ENCODE data around the gene FAM184B. TPM values are rescaled to one million over a fixed set of nuclear protein-coding genes. Genes with fewer than 3 reads are reported as not detected.

FAM184B gene
- total and polyA plus RNA-seq, 2 experiments from 2014 or later = 0.11 to 0.49 TPM

DNA sequence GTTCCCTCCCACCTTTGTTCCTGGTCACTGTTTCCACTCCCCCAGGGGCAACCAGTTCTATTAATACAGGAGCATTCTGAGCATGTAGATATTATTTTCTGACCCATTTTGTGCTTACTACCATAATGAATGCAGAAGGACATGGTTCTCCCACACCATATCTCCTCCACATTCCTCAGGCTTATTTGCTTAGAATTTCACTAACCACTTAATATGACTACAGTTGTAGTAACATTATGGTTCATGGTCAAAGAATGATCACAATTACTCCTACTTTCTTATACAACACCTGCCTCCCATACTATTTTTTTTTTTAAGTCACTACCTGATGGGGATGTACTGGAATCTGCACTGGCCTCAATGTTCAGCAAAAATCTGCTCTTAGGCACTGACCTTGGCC lies 7.5 kb upstream of the FAM184B start:
- Histone ChIP-seq H3K27ac (ENCODE audit: low read depth) (no peak overlapping the region), H3K4me3 (no peak overlapping the region), H2AFZ (no peak overlapping the region), H3F3A (replicated peaks; ENCODE audit: low read depth) (no peaks in the 10 kb centered on the region), H3K79me2 (replicated peaks; ENCODE audit: insufficient read depth) (no peaks in the 10 kb centered on the region), H4K20me1 (replicated peaks; ENCODE audit: insufficient read depth) (no peaks in the 10 kb centered on the region; the same call in 1 of the 2 replicates), H3K36me3 (ENCODE audit: insufficient read depth) (peaks cover 8% of the 10 kb centered on the region; the same call in 1 of the 2 replicates), H3K9me2 (ENCODE audit: insufficient read depth) (no peaks in the 10 kb centered on the region), H3K4me1 (ENCODE audit: insufficient read depth) (no peaks in the 10 kb centered on the region), H3K27me3 (ENCODE audit: insufficient read depth) (no peaks in the 10 kb centered on the region), H3K4me2 (no peak overlapping the region)
- peaks cover 3% of the 10 kb centered on the region; the same call in 1 of the 3 replicates for H3K9me3 Mint-ChIP-seq
- ATAC-seq = no peak
- TF ChIP-seq CREB1 (CRISPR knock-in tag; IDR thresholded peaks at IDR 0.05; ENCODE audit: low read depth) = no peak
- TF ChIP-seq, protein P1, sequence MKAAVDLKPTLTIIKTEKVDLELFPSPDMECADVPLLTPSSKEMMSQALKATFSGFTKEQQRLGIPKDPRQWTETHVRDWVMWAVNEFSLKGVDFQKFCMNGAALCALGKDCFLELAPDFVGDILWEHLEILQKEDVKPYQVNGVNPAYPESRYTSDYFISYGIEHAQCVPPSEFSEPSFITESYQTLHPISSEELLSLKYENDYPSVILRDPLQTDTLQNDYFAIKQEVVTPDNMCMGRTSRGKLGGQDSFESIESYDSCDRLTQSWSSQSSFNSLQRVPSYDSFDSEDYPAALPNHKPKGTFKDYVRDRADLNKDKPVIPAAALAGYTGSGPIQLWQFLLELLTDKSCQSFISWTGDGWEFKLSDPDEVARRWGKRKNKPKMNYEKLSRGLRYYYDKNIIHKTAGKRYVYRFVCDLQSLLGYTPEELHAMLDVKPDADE (IDR thresholded peaks at IDR 0.05) = no peak
- TF ChIP-seq EZH2phosphoT487 (IDR thresholded peaks at IDR 0.05; ENCODE audit: unreplicated experiment) = no peak
- TF ChIP-seq JUNB (IDR thresholded peaks at IDR 0.05; ENCODE audit: unreplicated experiment) = no peak
- TF ChIP-seq, protein P2, sequence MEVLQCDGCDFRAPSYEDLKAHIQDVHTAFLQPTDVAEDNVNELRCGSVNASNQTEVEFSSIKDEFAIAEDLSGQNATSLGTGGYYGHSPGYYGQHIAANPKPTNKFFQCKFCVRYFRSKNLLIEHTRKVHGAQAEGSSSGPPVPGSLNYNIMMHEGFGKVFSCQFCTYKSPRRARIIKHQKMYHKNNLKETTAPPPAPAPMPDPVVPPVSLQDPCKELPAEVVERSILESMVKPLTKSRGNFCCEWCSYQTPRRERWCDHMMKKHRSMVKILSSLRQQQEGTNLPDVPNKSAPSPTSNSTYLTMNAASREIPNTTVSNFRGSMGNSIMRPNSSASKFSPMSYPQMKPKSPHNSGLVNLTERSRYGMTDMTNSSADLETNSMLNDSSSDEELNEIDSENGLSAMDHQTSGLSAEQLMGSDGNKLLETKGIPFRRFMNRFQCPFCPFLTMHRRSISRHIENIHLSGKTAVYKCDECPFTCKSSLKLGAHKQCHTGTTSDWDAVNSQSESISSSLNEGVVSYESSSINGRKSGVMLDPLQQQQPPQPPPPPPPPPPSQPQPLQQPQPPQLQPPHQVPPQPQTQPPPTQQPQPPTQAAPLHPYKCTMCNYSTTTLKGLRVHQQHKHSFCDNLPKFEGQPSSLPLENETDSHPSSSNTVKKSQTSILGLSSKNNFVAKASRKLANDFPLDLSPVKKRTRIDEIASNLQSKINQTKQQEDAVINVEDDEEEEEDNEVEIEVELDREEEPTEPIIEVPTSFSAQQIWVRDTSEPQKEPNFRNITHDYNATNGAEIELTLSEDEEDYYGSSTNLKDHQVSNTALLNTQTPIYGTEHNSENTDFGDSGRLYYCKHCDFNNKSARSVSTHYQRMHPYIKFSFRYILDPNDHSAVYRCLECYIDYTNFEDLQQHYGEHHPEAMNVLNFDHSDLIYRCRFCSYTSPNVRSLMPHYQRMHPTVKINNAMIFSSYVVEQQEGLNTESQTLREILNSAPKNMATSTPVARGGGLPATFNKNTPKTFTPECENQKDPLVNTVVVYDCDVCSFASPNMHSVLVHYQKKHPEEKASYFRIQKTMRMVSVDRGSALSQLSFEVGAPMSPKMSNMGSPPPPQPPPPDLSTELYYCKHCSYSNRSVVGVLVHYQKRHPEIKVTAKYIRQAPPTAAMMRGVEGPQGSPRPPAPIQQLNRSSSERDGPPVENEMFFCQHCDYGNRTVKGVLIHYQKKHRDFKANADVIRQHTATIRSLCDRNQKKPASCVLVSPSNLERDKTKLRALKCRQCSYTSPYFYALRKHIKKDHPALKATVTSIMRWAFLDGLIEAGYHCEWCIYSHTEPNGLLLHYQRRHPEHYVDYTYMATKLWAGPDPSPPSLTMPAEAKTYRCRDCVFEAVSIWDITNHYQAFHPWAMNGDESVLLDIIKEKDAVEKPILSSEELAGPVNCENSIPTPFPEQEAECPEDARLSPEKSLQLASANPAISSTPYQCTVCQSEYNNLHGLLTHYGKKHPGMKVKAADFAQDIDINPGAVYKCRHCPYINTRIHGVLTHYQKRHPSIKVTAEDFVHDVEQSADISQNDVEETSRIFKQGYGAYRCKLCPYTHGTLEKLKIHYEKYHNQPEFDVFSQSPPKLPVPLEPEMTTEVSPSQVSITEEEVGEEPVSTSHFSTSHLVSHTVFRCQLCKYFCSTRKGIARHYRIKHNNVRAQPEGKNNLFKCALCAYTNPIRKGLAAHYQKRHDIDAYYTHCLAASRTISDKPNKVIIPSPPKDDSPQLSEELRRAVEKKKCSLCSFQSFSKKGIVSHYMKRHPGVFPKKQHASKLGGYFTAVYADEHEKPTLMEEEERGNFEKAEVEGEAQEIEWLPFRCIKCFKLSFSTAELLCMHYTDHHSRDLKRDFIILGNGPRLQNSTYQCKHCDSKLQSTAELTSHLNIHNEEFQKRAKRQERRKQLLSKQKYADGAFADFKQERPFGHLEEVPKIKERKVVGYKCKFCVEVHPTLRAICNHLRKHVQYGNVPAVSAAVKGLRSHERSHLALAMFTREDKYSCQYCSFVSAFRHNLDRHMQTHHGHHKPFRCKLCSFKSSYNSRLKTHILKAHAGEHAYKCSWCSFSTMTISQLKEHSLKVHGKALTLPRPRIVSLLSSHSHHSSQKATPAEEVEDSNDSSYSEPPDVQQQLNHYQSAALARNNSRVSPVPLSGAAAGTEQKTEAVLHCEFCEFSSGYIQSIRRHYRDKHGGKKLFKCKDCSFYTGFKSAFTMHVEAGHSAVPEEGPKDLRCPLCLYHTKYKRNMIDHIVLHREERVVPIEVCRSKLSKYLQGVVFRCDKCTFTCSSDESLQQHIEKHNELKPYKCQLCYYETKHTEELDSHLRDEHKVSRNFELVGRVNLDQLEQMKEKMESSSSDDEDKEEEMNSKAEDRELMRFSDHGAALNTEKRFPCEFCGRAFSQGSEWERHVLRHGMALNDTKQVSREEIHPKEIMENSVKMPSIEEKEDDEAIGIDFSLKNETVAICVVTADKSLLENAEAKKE (CRISPR knock-in tag; IDR thresholded peaks at IDR 0.05) = no peak
- no peak for TF ChIP-seq POLR2AphosphoS5 (IDR thresholded peaks at IDR 0.05; ENCODE audit: low read depth)
- no peak for TF ChIP-seq ZNF331 (CRISPR knock-in tag; IDR thresholded peaks at IDR 0.05; ENCODE audit: low read depth)
- TF ChIP-seq EZH2 (IDR thresholded peaks at IDR 0.05; ENCODE audit: low read depth, unreplicated experiment) = no peak
- no peak for TF ChIP-seq CTCF (conservative IDR thresholded peaks at IDR 0.05; ENCODE audit: low read depth in 2 of 2)
- TF ChIP-seq REST (IDR thresholded peaks at IDR 0.05; ENCODE audit: unreplicated experiment) = no peak
- TF ChIP-seq ZNF114 (CRISPR knock-in tag; IDR thresholded peaks at IDR 0.05) = no peak
- TF ChIP-seq NANOG (IDR thresholded peaks at IDR 0.05; ENCODE audit: borderline replicate concordance) = no peak
- no peak for TF ChIP-seq STAT1 (IDR thresholded peaks at IDR 0.05; ENCODE audit: unreplicated experiment)
- no peaks in the 10 kb centered on the region for H3K27me3 Mint-ChIP-seq (ENCODE audit: insufficient read depth, low read depth, poor library complexity)
- H3K27ac Mint-ChIP-seq = no peak overlapping the region
- no peaks in the 10 kb centered on the region for H3K4me1 Mint-ChIP-seq
- H3K36me3 Mint-ChIP-seq (ENCODE audit: low read depth) = peaks cover 22% of the 10 kb centered on the region; the same call in 2 of the 3 replicates
- no peak for DNase-seq (ENCODE audit: low spot score)
- no peak overlapping the region for H3K4me3 Mint-ChIP-seq

Data from GM23338 (cell line).